Esophagus muscularis mucosa (tissue), 4 donors: ENCODE results near the gene TBL1XR1. TPM values are rescaled to one million over a fixed set of nuclear protein-coding genes. Genes with fewer than 3 reads are reported as not detected.

Experiments
- DNase-seq: peaks from one replicate; pipeline ENCODE4 v3.0.0-alpha.2; 2017; ENCODE audit errors: extremely low spot score
- H3K27ac ChIP-seq, 4 donors: fragments of 200-600 bp; sonication (generic); replicated peaks in 1 of 4; 1 replicate in 3 of 4; 2 replicates in 1 of 4; pipeline ENCODE4 v1.5.1; 2016 to 2019; ENCODE audit warnings: mild to moderate bottlenecking in 1 of 4
- H3K27me3 ChIP-seq, 4 donors: fragments of 200-600 bp; sonication (generic); one replicate each; pipeline versions ENCODE4 v1.5.1 to v1.6.0; 2016 to 2019
- H3K36me3 ChIP-seq, 4 donors: fragments of 200-600 bp; sonication (generic); one replicate each; pipeline ENCODE4 v1.5.1; 2016 to 2019
- H3K4me1 ChIP-seq, 4 donors: fragments of 200-600 bp; sonication (generic); one replicate each; pipeline ENCODE4 v1.5.1; 2016 to 2019
- H3K4me3 ChIP-seq, 4 donors: fragments of 200-600 bp; sonication (generic); 1 replicate in 2 of 4; 2 replicates in 2 of 4; pipeline ENCODE4 v1.5.1; 2016 to 2019; ENCODE audit warnings: mild to moderate bottlenecking in 4 of 4, moderate library complexity in 1 of 4
- H3K9me3 ChIP-seq, 4 donors: fragments of 200-600 bp; sonication (generic); 1 replicate in 3 of 4; 2 replicates in 1 of 4; pipeline ENCODE4 v1.5.1; 2016 to 2019
- CTCF ChIP-seq, 3 experiments: fragments of 200-600 bp in 2 of 3; fragments of 450-650 bp in 1 of 3; sonication (generic) in 2 of 3; IDR thresholded peaks; one replicate each; pipeline ENCODE4 v1.5.1; 2017 to 2019; ENCODE audit warnings: antibody characterized with exemption in 3 of 3, mild to moderate bottlenecking in 2 of 3, moderate library complexity in 1 of 3
- EP300 ChIP-seq: sonication (generic); formaldehyde crosslinking; IDR thresholded peaks from one replicate; pipeline ENCODE4 v1.6.1; 2017; ENCODE audit warnings: antibody characterized with exemption
- POLR2A ChIP-seq: fragments of 450-650 bp; IDR thresholded peaks from one replicate; pipeline ENCODE4 v1.6.1; 2017; ENCODE audit warnings: antibody characterized with exemption, moderate library complexity, mild to moderate bottlenecking, low read depth
- POLR2AphosphoS5 ChIP-seq, 2 donors: sonication (generic); formaldehyde crosslinking; IDR thresholded peaks; one replicate each; pipeline ENCODE4 v1.6.1; 2017; ENCODE audit warnings: antibody characterized with exemption in 2 of 2
- WGBS: methylation state at CpG from one replicate; pipeline ENCODE4 v1.1.5; 2018; 5-methylcytosine and 5-hydroxymethylcytosine counted together
- intact Hi-C: fragments of 100-400 bp; cut with DNase I; formaldehyde crosslinking; loops from one replicate; pipeline ENCODE4 v1.15.1; 2023
- total RNA-seq, 4 donors: library from RNA; depleted of rRNA; stranded (reverse); fragments of >200 nt; gene quantifications; one replicate each; pipeline versions ENCODE4 v1.1.0 to v1.2.1, GENCODE V29; 2016

TBL1XR1 gene
- total RNA-seq, 4 donors from 2014 or later, result 65.0 to 99.2 (median 78.2) TPM

DNA sequence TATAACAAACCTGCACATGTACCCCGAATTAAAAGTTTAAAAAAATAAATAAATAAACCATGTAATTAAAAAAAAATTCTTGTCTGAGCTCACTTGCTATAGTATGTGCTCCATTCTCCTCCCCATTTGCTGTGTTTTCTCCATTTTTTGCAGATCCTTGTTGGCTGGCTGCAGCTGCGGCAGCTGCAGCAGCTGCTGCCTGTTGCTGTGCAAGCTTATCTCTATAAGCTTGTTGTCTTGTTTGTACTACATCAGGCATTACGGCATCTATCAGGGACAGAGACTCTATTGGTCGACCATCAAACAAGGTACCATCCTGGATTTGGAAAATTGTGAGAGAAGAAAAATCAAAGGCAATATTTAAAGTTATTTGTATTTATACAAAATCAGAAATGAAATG, 145.9 kb downstream of the TBL1XR1 start:
- intact Hi-C loops, result loop anchor here (5.0 to 10.0 kb wide), 3 partner anchors 141 to 1333 kb away; no protein-coding TSS in a partner anchor
- H3K27ac ChIP-seq, result no peak overlapping the region
- no peak for TF ChIP-seq CTCF (IDR thresholded peaks at IDR 0.05)
- TF ChIP-seq POLR2A, result no peak
- no peak for TF ChIP-seq POLR2AphosphoS5 (IDR thresholded peaks at IDR 0.05)
- no peak for TF ChIP-seq EP300

GRCh38 chr3:177050501-177051237, 146.6 kb downstream of the TBL1XR1 start:
- Histone ChIP-seq H3K27me3 (no peaks in the 10 kb centered on the region), H3K36me3 (peaks cover 0 to 48% (median 32%) of the 10 kb centered on the region in 4 donors), H3K4me3 (no peak overlapping the region), H3K27ac (no peak overlapping the region), H3K9me3 (no peaks in the 10 kb centered on the region), H3K4me1 (peaks cover 15 to 26% (median 22%) of the 10 kb centered on the region in 4 donors)
- intact Hi-C loops, result loop anchor here (5.0 to 10.0 kb wide), 3 partner anchors 142 to 1334 kb away; no protein-coding TSS in a partner anchor
- no peak for DNase-seq
- WGBS, result 51% methylated on average over 5 of the region's 5 CpGs
- TF ChIP-seq CTCF (IDR thresholded peaks at IDR 0.05) (peak; percentile 61 to 72 (median 63)), EP300 (no peak)

More for the DNA sequence above, 145.9 kb downstream of the TBL1XR1 start:
- no peak for DNase-seq
- no peaks in the 10 kb centered on the region for H3K9me3 ChIP-seq
- H3K36me3 ChIP-seq, result peaks cover 0 to 41% (median 25%) of the 10 kb centered on the region in 4 donors
- peaks cover 22 to 34% (median 29%) of the 10 kb centered on the region in 4 donors for H3K4me1 ChIP-seq
- H3K4me3 ChIP-seq, result no peak overlapping the region
- no peaks in the 10 kb centered on the region for H3K27me3 ChIP-seq
- WGBS, result 75% methylated on average over 4 of the region's 4 CpGs

DNA sequence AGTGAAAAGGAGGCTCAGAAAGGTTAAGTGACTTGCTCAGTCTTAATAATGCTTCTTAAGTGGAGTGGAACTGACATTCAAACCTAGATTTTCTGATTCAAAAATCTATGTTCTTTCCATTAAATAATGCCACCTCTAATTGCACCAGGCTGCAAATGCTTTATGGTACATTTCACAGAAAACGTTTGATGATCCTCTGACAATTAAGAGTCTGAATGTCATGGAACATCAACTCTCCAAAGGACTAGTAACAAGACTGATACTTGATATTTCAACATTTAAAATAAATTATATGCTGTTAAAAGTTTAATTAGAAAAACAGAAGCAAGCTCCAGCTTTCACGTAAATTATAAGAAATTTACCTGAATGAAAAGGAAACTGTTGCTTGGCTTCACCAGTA, 151.5 kb downstream of the TBL1XR1 start:
- 86% methylated on average over 2 of the region's 2 CpGs for WGBS

GRCh38 chr3:177045222-177045621, 152.1 kb downstream of the TBL1XR1 start:
- Histone ChIP-seq H3K4me1 (peaks cover 21 to 24% (median 23%) of the 10 kb centered on the region in 4 donors), H3K9me3 (no peaks in the 10 kb centered on the region), H3K36me3 (peaks cover 0 to 62% (median 46%) of the 10 kb centered on the region in 4 donors), H3K27ac (no peak overlapping the region), H3K4me3 (no peak overlapping the region), H3K27me3 (no peaks in the 10 kb centered on the region)
- WGBS, result 98% methylated on average over 7 of the region's 7 CpGs
- TF ChIP-seq EP300, result no peak
- no peak for TF ChIP-seq POLR2AphosphoS5 (IDR thresholded peaks at IDR 0.05)
- TF ChIP-seq CTCF (IDR thresholded peaks at IDR 0.05), result no peak
- no peak for TF ChIP-seq POLR2A
- intact Hi-C loops, result no loop called here
- DNase-seq, result no peak

More for the DNA sequence above, 151.5 kb downstream of the TBL1XR1 start:
- Histone ChIP-seq H3K36me3 (peaks cover 0 to 62% (median 47%) of the 10 kb centered on the region in 4 donors), H3K9me3 (no peaks in the 10 kb centered on the region), H3K4me3 (no peak overlapping the region), H3K4me1 (peaks cover 19 to 27% (median 23%) of the 10 kb centered on the region in 4 donors), H3K27me3 (no peaks in the 10 kb centered on the region), H3K27ac (no peak overlapping the region)
- TF ChIP-seq POLR2AphosphoS5 (IDR thresholded peaks at IDR 0.05) (no peak), POLR2A (no peak), CTCF (IDR thresholded peaks at IDR 0.05) (no peak), EP300 (no peak)
- no peak for DNase-seq
- intact Hi-C loops, result no loop called here
